ENCODE results near the gene IRAG1.
A peak's percentile ranks its signal among the peaks of the same experiment; 100 is the strongest.

The IRAG1 gene

DNA sequence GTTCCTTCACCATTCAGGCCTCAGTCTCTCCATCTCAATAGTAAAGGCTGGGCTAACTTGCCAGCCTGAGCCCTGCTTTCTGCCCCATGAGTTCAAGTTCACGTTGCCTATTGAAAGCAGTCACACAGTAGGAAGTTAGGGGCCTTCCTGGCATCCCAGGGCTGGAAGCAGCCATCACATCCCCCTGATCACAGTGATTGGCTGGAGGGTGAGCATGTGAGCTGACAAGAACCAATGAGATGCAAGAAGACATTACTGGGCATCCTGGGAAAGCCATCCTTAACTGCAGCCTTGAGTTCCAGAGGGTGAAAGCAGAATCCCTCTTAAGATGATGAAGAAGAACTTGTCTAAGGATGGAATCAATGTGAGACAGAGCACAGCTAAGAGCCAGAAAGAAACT is 29.1 kb downstream of the IRAG1 start:
- DNase-seq, result no peak

DNA sequence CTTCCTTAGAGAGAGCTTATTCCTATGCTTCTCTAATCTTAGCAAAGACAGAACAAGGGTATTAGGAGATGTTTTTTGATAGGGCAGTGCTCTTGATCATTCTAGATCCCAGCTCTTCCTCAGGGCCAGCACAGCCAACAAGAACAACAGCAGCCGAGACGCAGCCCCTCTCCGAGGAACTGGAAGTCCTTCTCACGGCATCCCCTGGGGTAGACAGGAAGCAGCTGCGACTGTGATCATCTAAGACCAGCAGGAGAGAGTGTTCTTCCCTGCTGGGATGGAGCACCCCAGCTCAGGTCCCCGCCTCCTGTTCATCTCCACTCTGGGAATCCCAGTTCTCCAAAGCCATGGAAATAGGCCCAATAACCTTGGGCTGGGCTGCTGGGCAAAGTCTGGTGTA is 29.6 kb downstream of the IRAG1 start:
- DNase-seq, result no peak

GRCh38 chr11:10663365-10663764 is 30.2 kb downstream of the IRAG1 start:
- no peak for DNase-seq

GRCh38 chr11:10660323-10660722 is 33.2 kb downstream of the IRAG1 start:
- no peak for DNase-seq

DNA sequence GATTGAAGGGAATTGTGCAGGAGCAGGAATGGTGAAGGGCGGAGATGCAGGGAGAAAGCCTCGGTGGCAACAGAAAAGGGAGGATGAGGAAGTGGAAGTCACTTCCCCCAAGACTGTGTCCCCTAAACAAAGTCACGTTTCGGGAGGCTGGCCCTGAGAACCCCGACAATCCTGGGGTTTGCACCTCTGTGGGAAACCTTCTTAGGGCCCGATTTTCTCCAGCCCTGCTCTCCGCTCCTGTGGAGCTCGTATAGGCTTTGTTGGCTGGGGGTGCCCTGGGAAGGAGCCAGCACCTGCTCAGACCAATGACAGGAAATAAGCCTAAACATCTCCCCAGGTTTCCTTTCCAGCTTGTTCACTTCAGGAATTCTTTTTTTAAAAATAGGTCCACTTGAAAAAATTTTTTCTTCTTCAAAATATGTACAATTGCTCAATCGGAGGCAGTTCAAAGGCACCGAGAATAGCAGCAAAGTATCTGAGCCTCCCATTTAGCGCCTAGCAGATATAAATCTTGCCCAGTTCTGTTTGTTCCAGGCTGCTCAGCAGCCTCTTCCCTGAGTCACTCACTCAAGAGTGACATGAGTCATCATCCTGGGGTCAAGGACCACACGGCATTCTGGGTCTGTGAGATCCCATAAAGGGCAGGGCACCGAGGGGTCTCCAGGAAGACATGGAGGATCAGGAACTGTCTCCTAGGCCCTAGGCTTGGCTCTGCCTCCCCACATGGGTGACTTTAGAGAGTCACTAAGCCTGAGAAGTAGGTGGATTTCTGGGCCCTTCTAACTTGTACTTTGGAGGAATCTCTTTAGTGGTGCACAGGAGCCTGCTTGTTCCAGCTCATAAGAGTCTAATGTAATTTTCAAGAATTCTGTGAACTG is 34.0 kb downstream of the IRAG1 start:
- DNase-seq, result no peak

GRCh38 chr11:10658621-10659338 is 34.8 kb downstream of the IRAG1 start:
- DNase-seq, result no peak

DNA sequence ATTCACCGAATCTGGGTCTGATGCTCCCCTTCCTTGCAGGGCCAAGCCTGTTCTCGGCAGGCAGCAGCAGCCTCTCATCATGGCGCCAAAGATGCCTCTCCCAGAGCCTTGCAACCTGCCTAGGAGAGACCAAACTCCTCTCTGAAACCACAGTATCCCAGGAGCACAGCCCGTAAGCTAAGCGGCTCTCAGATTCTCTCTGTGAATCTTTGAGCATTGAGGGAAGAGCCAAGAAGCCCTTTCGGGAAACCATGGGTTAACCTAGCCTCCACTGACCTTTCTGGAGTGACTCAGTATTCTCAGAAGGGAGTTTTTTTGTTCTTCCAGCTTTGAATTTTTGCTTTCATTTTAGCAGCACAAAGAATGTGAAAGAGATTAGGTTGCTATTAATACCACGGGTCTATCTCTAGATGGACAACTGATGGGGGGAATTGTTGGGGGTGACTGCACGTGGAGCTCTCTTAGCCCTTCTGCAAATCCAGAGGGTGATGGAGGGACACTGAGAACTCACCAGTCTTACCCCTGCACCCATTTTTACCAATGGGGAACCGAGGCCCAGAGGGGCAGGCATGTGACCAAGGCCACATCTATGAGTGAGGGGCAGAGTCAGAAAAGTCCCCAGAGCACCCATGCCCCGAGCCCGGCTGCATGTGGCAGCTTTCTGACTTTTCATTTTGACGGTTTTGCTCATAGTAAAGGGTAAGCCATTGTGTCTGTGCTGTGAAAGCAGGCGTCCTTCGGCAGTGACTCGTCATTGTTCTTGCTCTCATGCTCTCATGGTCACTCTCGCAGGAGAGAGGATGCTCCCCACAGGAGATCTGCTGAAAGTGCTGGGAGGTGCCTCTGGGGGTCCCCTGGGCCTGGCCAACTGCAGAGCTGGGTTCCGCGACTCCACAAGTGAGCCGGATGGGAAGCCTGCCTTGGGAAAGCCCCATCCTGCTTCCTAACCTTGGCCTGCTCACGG is 36.0 kb downstream of the IRAG1 start:
- DNase-seq, result no peak

DNA sequence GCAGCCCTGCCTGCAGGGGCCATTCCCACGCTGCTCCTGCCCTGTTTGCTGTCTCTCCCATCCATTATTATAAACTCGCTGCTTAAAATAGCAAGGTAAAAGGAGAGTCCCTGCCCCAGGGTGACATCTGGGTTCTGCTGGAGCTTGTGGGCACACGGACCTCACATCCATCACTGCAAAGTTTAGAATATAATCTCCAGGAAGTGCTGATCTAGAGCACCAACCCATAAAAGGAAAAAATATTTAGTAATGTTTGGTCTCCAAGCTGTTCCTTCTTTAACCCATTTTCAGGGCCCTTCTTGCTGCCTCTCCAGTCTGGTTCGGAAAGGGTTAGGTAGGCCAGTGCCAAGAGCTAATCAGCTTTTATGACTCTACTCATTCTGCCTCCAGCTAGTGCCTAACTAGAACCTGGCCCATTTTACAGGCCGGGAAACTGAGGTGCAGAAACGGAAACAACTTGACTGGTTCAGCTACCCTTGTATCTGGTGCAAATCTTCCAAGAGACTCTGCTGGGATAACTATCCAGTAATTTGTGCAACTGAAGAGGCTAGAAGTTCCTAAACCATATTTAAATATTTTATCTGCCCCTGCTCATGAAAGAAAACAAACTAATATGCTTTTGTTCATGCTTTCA is 37.5 kb downstream of the IRAG1 start:
- DNase-seq, result no peak

GRCh38 chr11:10655227-10655626 is 38.3 kb downstream of the IRAG1 start:
- no peak for DNase-seq

- no peak for DNase-seq
These were observed 38.8 kb downstream of the IRAG1 start for GRCh38 chr11:10654811-10655150.

DNA sequence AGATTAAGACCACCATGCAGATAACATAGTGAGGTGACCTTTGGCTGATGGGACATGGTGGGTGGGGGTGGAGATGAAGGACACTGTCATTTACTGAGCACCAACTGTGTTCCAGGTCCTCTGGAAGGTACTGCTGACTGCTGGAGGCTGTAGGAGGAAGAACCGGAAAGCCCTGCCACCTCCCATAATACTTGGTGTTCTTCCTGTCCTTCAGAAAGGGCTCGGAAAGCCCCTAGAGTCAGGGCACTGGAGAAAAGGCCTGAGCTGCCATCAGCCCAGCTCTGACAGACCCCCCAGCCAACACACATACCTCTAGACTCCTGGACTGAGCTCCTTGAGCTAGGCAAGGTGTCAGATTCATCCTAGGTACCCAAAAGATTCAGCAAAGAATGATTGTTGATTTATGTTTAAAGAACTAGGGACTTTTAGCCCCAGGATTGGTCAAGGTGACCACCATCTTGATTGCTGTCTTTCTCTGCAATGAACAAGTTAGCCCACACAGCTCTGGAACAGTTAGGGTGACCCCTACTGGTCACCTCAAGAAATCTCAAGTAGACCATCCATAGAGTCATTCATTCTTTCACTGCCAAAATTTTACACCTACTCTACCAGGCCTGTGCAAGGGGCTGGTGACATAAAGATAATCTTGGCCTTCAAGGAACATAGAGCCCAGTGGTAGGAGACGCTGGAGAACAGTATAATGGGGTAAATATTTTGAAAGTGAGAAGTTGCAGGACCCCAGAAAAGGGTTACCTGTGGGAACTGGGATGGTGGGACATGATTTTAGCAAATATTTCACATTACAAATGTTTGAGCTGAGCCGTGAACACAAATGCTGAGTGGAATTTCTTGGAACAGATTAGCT is 39.4 kb downstream of the IRAG1 start:
- peak; percentile 31 for DNase-seq

- DNase-seq, result no peak
These were observed 40.3 kb downstream of the IRAG1 start for GRCh38 chr11:10653261-10653660.

GRCh38 chr11:10651656-10652361 is 41.7 kb downstream of the IRAG1 start:
- DNase-seq, result peak; percentile 41

DNA sequence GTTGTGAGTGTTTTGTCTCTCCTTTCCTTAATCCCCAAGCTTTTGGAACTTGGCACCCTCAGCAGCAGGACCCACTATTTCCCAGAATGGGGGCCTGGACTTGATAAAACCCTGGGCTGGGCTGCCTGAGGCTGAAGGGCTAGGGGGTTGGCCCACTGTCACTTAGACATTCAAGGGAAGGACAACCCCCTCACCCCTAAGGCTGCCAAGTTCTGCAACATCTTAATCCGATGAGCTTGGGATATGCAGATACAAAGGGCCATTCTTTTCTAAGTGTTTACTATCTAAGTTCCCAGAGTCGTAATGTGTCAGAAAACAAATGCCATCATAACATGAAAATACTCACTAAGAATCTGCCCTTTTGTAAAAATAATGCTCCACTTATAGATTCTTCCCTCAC is 42.9 kb downstream of the IRAG1 start:
- peak; percentile 36 for DNase-seq

- DNase-seq, result no peak
These were observed 43.4 kb downstream of the IRAG1 start for GRCh38 chr11:10650166-10650565.

- no peak for DNase-seq
These were observed 44.7 kb downstream of the IRAG1 start for GRCh38 chr11:10648871-10649270.

- no peak for DNase-seq
These were observed 46.7 kb downstream of the IRAG1 start for GRCh38 chr11:10646681-10647355.

DNA sequence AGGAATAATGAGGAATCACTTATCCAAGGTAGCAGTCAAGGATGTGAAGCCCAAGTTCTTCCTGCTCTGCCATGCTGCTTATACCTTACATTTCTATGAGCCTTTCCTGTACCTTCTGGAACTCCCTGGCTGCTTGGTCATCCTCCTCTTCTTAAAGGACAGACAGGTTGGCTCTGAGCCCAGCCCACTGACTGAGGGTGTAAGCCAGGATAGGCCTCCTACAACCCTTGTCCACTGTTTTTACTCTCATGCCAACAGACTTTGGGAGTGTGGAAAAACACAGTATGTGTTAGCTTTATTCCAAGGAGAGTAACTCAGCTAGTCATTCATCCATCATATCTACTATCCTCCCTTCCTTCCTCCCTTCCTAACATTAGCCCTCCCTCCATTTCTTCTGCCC is 47.5 kb downstream of the IRAG1 start:
- DNase-seq, result no peak

DNA sequence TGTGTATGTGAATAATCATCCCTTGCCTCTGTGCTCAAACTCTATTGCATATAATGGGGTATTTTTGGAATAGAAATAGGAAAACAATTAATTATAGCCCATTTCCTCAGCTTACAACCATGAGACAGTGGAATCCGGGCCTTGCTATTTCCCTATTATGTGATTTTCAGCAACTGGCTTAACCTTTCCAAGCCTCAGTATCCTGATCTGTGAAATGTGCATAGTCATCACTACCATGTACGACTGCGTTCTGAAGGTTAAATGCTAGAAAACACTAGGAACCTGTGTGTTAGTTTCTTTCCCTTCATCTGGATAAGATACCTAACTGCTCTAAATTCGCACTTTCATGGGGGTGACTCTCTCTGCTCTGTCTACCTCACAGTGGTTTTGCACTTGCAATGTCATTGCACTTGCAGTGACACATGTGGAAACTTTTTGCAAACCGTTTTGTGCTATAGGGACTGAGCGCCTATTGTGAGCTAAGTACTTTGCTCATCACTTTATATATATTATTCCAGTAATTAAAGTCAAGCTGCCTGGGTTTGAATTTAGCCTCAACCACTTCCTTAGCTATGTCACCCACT is 48.3 kb downstream of the IRAG1 start:
- no peak for DNase-seq
